Ishikawa (cell line): ENCODE data around the gene HTR2A.

ENCODE experiments used
- CEBPB ChIP-seq: IDR thresholded peaks from 2 replicates; pipeline ENCODE4 v1.6.1; 2012
- CREB1 ChIP-seq: IDR thresholded peaks from 2 replicates; pipeline ENCODE4 v1.6.1; 2012; ENCODE audit warnings: low read depth
- EGR1 ChIP-seq: IDR thresholded peaks from 2 replicates; pipeline ENCODE4 v1.6.1; 2012
- EP300 ChIP-seq: IDR thresholded peaks from 2 replicates; pipeline ENCODE4 v1.6.1; 2012; ENCODE audit warnings: borderline replicate concordance
- FOXM1 ChIP-seq: IDR thresholded peaks from 2 replicates; pipeline ENCODE4 v1.6.1; 2012; ENCODE audit warnings: low read depth, borderline replicate concordance
- NFIC ChIP-seq: IDR thresholded peaks from 2 replicates; pipeline ENCODE4 v1.6.1; 2012
- RAD21 ChIP-seq: IDR thresholded peaks from 2 replicates; pipeline ENCODE4 v1.6.1; 2012; ENCODE audit warnings: low read depth
- TAF1 ChIP-seq: IDR thresholded peaks from 2 replicates; pipeline ENCODE4 v1.6.1; 2012; ENCODE audit warnings: low read depth, mild to moderate bottlenecking
- TCF12 ChIP-seq: IDR thresholded peaks from 2 replicates; pipeline ENCODE4 v1.6.1; 2012; ENCODE audit warnings: low read depth
- TEAD4 ChIP-seq: IDR thresholded peaks from 2 replicates; pipeline ENCODE4 v1.6.1; 2012
- YY1 ChIP-seq: IDR thresholded peaks from 2 replicates; pipeline ENCODE4 v1.6.1; 2012; ENCODE audit warnings: low read depth
- ZBTB7A ChIP-seq: IDR thresholded peaks from 2 replicates; pipeline ENCODE4 v1.6.1; 2012; ENCODE audit warnings: low read depth
- TF ChIP-seq, protein P1 (sequence below): IDR thresholded peaks from 2 replicates; pipeline ENCODE4 v1.6.1; 2012; ENCODE audit warnings: low read depth, mild to moderate bottlenecking
- TF ChIP-seq, protein P2 (sequence below): IDR thresholded peaks from 2 replicates; pipeline ENCODE4 v1.6.1; 2012
- TF ChIP-seq, protein P3 (sequence below): IDR thresholded peaks from 2 replicates; pipeline ENCODE4 v1.6.1; 2012

The HTR2A gene

DNA sequence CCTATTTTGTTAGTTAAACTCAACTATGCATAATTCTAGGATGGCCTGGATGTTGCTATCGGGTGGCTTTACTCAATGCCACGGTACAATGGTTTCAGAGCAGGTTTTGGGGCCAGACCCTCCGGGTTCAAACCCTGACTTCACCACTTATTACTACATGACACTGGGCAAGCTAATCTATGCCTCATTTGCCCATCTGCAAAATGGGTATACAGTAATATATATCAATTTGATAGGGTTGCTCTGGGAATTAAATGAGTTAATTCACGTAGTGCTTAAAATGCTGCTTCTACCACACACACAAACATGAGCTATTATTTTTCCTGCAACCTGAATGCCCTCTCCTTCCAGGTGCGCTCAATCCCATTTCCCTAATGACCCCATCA is 100.7 kb downstream of the HTR2A start:
- no peak for TF ChIP-seq EGR1
- TF ChIP-seq, protein P1, sequence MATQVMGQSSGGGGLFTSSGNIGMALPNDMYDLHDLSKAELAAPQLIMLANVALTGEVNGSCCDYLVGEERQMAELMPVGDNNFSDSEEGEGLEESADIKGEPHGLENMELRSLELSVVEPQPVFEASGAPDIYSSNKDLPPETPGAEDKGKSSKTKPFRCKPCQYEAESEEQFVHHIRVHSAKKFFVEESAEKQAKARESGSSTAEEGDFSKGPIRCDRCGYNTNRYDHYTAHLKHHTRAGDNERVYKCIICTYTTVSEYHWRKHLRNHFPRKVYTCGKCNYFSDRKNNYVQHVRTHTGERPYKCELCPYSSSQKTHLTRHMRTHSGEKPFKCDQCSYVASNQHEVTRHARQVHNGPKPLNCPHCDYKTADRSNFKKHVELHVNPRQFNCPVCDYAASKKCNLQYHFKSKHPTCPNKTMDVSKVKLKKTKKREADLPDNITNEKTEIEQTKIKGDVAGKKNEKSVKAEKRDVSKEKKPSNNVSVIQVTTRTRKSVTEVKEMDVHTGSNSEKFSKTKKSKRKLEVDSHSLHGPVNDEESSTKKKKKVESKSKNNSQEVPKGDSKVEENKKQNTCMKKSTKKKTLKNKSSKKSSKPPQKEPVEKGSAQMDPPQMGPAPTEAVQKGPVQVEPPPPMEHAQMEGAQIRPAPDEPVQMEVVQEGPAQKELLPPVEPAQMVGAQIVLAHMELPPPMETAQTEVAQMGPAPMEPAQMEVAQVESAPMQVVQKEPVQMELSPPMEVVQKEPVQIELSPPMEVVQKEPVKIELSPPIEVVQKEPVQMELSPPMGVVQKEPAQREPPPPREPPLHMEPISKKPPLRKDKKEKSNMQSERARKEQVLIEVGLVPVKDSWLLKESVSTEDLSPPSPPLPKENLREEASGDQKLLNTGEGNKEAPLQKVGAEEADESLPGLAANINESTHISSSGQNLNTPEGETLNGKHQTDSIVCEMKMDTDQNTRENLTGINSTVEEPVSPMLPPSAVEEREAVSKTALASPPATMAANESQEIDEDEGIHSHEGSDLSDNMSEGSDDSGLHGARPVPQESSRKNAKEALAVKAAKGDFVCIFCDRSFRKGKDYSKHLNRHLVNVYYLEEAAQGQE, result no peak
- TF ChIP-seq, protein P2, sequence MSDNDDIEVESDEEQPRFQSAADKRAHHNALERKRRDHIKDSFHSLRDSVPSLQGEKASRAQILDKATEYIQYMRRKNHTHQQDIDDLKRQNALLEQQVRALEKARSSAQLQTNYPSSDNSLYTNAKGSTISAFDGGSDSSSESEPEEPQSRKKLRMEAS, result no peak
- TF ChIP-seq, protein P3, sequence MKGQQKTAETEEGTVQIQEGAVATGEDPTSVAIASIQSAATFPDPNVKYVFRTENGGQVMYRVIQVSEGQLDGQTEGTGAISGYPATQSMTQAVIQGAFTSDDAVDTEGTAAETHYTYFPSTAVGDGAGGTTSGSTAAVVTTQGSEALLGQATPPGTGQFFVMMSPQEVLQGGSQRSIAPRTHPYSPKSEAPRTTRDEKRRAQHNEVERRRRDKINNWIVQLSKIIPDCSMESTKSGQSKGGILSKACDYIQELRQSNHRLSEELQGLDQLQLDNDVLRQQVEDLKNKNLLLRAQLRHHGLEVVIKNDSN, result no peak
- no peak for TF ChIP-seq RAD21
- TF ChIP-seq EP300, result no peak
- no peak for TF ChIP-seq TEAD4
- TF ChIP-seq TAF1, result no peak
- no peak for TF ChIP-seq YY1
- no peak for TF ChIP-seq FOXM1
- no peak for TF ChIP-seq TCF12
- no peak for TF ChIP-seq CEBPB
- no peak for TF ChIP-seq ZBTB7A
- no peak for TF ChIP-seq CREB1
- TF ChIP-seq NFIC, result no peak

DNA sequence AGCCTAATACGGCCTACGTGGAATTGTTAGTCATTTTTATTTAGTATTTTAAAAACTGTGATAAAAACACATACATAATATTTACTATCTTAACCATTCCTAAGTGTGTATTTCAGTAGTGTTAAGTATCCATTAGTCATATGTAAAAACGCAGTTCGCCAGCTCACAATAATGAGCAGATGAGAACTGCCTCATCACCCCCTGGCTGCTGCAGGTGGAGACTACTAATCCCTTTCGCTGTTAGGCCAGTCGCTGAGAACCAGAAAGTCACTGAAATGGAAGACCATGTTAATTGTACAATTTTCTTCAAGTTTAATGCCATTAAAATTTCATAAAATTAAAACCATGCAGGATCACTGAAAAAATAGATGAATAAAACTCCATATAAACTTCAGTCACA is 101.5 kb downstream of the HTR2A start:
- no peak for TF ChIP-seq YY1
- no peak for TF ChIP-seq RAD21
- TF ChIP-seq, protein P3, result no peak
- no peak for TF ChIP-seq TEAD4
- no peak for TF ChIP-seq FOXM1
- TF ChIP-seq CEBPB, result no peak
- no peak for TF ChIP-seq EP300
- no peak for TF ChIP-seq ZBTB7A
- no peak for TF ChIP-seq CREB1
- TF ChIP-seq, protein P1, result no peak
- TF ChIP-seq TCF12, result no peak
- no peak for TF ChIP-seq TAF1

DNA sequence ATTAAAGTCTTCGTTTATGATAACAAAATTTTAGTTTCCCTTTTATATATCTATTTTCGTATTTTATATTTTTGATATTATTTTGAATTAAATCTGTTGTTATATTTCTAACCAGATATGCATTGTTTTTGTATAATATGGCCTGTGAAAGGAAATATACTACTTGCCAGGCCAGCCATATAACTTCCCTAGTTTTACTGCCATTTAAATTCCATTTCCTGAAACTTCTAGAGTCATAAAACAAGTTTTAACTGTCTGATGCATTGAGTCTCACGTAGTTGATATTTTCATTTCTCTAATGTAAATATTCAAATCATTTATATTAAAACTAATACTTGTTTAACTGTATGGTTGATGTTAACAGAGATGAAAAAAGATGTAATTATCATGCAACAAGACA is 113.3 kb downstream of the HTR2A start:
- TF ChIP-seq ZBTB7A (no peak), CREB1 (no peak)
- TF ChIP-seq, protein P3, result no peak
- TF ChIP-seq, protein P1, result no peak

DNA sequence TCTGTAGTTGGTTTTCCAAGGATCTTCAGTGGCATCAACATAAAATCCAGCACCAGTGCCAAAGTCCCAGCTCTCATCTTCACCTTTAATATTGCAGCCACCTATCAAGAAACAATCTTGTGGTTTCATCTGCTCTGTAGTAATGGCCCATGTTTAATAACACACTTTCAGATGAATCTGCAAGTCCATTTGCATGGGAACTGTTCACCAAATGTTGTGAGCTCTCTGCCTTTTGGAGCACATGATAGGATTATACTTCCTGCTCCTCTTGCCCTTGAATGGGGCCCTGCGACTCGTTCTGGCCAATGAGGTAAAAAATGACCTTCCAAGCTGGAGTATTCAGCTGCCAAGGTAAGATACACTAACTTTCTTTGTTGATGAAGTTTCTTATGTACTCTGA is 114.2 kb downstream of the HTR2A start:
- no peak for TF ChIP-seq YY1
- TF ChIP-seq, protein P2, result no peak
- no peak for TF ChIP-seq RAD21

DNA sequence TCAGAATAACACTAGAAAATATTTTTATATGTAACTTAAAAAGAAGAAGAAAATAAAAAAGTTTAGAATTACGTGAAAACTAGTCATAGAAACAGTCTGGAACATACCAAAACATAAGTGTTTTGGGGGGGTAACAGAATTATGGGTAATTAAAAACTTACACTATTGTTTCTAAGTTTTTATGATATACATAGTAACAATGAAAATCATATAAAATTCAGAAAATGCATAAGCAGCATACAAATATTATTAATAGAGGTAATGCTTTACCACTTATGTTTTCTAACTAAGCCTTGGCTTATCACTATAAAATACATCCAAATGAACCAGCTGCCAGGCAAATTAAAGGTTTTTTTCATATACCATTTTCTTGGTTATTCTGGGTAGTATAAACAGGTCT is 114.8 kb downstream of the HTR2A start:
- no peak for TF ChIP-seq ZBTB7A
- TF ChIP-seq, protein P1, result no peak
- TF ChIP-seq TAF1, result no peak
- no peak for TF ChIP-seq TCF12
- TF ChIP-seq CEBPB, result no peak
- TF ChIP-seq EGR1, result no peak
- TF ChIP-seq RAD21, result no peak
- no peak for TF ChIP-seq FOXM1
- no peak for TF ChIP-seq CREB1
- TF ChIP-seq, protein P2, result no peak
- TF ChIP-seq YY1, result no peak
- TF ChIP-seq TEAD4, result no peak
- TF ChIP-seq EP300, result no peak
- no peak for TF ChIP-seq NFIC
- TF ChIP-seq, protein P3, result no peak
